HG03571 (cell line): ENCODE measurements around the gene BSND.
"Not testable (repeated sequence)": the region's sequence is repeated elsewhere in the genome, so short reads cannot be mapped to it uniquely, and the experiment has no call there.

Experiments used
- ATAC-seq: cut with Tn5 transposase; IDR thresholded peaks from one replicate; pipeline ENCODE4 v1.9.1; 2021; ENCODE audit not compliant: unreplicated experiment

BSND gene

DNA sequence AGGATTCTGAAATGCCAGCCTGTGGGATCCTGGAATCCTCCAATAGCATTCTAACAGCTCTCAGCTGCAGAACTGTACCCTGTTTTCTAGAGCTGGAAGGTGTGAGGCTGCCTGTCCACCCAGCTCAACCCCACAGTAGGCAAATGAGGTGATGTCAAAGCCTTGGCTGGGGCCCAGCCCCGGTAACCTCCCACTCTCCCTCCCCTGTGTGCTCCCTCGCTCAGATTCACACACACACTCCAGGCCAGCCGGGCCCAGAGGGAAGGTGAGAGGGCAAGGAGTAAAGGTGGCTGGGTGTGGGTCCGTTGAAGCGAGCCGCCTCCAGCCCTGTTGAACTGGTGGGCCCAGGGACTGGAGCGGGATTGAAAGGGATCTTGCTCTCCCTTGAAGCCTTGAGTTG lies at the start of gene BSND:
Gene BSND (plus strand): TSS at position 257 of the 400 bp plus-strand sequence. CDS start 254 bp downstream, outside the sequence.
- ATAC-seq = no peak

DNA sequence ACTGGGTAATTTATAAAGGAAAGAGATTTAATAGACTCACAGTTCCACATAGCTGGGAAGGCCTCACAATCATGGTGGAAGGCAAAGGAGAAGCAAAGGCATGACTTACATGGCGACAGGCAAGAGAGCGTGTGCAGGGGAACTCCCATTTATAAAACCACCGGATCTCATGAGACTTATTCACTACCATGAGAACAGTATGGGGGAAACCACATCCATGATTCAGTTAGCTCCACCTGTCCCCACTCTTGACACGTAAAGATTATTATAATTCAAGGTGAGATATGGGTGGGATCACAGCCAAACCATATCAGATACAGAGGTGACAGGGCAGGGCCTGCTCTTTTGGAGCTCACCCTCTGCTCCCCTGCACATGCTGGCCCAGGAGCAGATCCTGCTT lies 49.7 kb upstream of the BSND start:
- ATAC-seq = no peak

DNA sequence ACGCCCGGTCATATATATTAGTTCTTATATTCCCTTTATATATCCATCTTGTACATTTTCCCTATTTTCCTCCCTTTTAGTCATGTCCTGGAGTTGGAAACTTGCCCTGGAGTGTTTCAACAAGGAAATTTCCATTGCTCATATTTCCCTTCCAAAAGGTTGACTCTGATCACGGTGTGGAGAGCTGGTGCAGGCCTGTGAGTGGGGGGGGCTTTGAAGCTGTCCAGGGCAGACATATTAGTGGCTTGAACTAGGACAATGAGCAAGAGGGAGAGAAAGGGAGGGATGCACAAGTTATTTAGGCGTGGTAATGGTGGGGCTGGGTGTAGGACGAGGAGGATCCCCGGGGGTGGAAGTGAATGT lies 48.7 kb upstream of the BSND start:
- no peak for ATAC-seq

GRCh38 chr1:54950369-54951163 lies 48.2 kb upstream of the BSND start:
- ATAC-seq = no peak

DNA sequence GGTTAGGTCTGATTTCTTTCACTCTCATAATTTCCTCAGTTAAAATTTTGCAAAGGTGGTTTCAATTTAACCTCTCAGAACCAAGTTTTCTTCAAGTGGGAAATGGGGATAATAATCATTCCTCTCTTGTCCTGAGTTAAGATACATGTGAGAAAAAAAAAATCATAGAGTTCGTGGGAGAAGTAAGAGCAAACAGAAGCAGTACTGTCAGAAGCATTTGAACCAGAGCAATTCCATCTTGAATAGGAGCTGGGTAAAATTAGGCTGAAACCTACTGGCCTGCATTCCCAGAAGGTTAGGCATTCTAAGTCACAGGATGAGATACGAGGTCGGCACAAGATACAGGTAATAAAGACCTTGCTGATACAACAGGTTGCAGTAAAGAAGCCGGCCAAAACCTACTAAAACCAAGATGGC lies 46.9 kb upstream of the BSND start:
- ATAC-seq = no peak

- no peak for ATAC-seq
These were observed 45.6 kb upstream of the BSND start for GRCh38 chr1:54952950-54953718.

GRCh38 chr1:54953846-54954245 lies 44.9 kb upstream of the BSND start:
- no peak for ATAC-seq

DNA sequence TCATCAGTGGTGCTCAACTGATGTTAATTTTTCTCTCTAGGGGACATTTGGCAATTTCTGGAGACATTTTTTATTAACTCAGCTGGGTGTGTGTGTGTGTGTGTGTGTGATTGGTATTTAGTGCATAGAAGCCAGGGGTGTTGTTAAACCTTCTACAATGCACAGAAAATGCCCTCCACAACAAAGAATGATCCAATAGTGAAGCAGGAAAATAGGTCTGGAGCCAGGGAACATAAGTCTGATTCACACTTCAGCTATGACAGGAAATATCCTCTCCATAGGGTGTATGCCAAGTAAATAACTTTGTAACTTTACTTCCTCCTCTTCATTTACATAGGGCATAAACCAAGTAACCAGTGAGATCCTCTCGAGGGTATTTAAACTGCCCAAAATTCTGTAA lies 43.4 kb upstream of the BSND start:
- no peak for ATAC-seq

GRCh38 chr1:54956726-54957125 lies 42.0 kb upstream of the BSND start:
- no peak for ATAC-seq

GRCh38 chr1:54959241-54959640 lies 39.5 kb upstream of the BSND start:
- no peak for ATAC-seq

- no peak for ATAC-seq
These were observed 35.9 kb upstream of the BSND start for GRCh38 chr1:54962612-54963395.

- not testable (repeated sequence) for ATAC-seq
These were observed 34.9 kb upstream of the BSND start for GRCh38 chr1:54963829-54964228.

DNA sequence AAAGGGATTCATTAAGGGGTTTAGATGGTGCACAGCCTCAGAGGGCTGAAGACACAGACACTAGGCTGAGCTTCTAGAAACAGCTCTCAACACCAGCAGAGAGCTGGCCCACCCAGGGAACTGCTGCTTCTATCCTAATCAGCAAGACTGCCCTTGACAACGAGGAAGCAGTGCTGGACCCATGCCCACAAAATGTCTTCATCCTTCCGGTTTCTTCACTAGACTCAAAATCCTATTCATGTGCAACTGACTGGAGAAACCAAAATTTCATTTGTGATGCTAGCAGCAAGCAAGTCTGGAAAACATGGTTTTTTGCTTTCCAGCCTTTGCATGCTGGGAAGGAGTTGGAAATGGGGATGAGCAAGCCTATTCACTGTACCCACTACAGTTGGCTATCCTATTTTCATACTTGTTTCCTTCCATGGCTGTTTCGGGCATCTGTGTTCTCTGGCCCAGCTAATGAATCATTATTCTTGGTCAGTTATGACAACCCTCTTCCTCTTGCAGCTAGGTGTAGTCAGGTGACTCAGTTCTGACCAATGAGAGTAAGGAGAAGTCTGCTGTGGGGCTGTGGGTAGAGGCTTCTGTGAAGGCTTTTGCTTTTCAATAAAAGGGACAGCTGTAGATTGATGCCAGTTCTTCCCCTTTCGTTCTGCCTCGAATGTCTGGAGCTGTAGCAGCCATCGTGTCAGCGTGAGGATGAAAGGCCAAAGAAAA lies 33.0 kb upstream of the BSND start:
- peak; percentile 97 for ATAC-seq

- ATAC-seq = no peak
These were observed 31.4 kb upstream of the BSND start for GRCh38 chr1:54967372-54967771.

DNA sequence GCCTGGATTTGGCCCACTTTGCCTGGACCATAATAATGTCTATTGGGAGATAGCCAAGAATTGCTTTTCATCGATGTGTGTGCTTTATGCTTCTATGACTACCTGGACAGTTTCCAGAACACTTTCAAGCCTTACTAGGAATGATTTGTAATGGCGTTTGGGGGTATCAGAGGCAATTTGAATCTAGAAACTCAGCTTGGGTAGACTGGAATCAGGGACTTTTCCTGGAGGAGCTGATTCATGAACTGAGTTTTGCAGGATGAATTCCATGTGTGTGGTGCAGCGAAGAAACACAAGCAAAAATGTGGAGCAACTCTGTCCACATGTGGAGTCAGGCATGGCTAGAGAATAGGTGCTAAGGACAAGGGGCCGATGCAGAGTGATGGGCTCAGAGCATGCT lies 30.2 kb upstream of the BSND start:
- no peak for ATAC-seq

GRCh38 chr1:54969879-54970278 lies 28.9 kb upstream of the BSND start:
- no peak for ATAC-seq

DNA sequence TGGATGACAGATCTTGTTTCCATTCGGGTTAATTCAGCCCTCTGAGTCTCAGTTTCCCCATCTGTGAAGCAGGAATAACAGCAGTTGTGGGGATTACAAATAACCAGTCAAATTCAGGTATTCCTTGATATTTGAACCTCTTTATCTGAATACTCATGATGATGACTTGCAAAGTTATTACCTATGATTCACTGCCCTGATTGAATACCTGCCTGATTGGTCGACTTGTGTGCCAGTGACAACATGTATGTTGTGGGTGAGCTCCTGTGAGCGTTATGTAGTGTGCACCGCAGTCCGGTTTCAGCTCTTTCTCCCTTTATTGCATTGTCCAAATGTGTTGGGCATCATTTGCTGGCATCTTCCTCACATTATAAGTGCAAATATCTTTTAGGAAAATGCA lies 27.8 kb upstream of the BSND start:
- peak; percentile 3 for ATAC-seq

DNA sequence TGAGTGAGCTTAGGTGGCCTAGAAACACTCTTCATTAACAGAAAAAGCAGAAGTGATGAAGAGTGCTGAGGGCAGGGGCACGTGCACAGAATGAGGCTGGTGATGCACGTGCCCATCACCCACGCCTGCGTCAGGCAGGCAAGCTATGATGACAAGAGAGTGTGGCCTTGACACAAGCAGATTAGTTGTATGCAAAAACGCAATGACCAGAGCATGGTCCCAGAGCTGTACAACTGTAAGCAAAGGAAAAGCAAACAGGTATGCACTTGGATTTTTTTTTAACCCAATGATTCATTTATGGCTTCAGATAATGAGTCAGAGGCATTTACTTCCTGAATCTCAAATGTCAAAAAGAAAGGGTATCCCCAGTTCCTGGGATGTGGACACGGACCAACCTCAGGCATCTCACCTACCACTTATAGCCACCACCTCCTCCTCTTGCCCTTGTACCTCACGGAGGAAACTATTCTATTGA lies 27.4 kb upstream of the BSND start:
- peak; percentile 78 for ATAC-seq

GRCh38 chr1:54972436-54972835 lies 26.3 kb upstream of the BSND start:
- ATAC-seq = no peak

- ATAC-seq = no peak
These were observed 25.4 kb upstream of the BSND start for GRCh38 chr1:54973205-54973921.
